ENCODE results near the gene NUPR2.

DNA sequence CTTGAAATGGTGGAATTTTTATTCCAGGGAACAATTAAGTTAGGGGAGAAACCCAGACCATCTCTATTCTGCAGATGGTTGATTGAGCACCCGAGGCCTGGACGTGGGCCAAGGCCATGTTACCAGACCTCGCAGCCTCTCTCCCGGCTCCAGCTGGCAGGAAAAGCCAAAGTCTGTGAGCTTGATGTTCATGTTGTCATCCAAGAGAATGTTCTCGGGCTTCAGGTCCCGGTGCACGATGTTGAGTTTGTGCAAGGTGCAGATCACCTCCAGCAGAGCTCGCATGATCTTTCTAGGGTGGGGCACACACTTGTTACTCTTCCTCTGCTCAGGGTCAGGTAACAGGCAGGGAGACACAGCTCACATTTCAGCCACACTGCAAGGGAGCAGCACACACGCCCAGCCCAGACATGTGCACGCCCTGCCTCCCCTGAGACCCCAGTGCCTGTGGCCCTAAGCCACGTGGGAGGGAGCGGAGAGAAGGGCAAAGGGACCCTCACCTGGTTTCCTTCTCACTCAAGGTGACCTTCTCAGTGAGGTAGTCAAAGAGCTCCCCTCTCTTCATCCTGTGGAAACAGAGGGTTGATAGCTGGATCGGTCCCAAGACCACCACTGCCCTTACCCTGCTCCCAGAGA lies 32.9 kb downstream of the NUPR2 start:
- TF ChIP-seq GATA3 (IDR thresholded peaks at IDR 0.05; ENCODE audit: low read depth, low read length) (no peak), GATA2 (IDR thresholded peaks at IDR 0.05; ENCODE audit: low read depth, low read length) (0 out of 2 replicates have a peak, but pooled peaks have one; percentile 18)
